ENCODE results near the gene MYO5B.

The MYO5B gene

DNA sequence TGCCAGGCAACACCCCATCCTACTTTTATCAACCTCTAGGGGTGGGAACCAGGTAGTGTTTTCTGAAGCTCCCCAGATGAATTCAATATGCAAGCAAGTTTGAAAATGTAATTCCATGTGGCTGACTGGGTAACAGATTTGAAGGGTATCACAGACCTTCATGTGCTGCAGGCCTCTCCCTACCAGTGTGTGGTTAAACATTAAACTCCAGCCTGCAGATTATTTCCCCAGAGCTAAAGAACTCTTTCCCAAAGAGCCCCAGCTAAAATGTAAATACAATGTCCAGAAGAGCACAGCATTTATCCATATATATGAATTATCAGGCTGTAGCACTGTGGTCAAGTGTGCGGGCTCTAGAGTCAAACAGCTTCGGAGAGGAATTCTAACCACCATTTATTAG lies 134.1 kb downstream of the MYO5B start:
- no peak for DNase-seq

DNA sequence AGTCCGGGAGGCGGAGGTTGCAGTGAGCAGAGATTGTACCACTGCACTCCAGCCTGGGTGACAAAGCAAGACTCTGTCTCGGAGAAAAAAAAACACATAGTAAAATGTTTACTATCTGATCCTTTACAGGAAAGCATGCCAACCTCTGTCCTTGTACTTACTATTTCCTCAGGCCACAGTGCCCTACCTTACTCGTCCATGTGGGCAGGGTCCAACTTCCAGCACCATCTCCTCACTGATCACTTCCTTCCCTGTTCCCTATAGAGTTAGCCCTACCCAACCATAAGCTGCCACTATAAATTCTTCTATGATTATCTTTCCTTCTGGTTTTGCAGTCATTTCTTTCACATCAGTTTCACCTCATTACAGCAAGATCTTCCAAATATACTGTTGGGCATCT lies 136.2 kb downstream of the MYO5B start:
- no peak for DNase-seq

DNA sequence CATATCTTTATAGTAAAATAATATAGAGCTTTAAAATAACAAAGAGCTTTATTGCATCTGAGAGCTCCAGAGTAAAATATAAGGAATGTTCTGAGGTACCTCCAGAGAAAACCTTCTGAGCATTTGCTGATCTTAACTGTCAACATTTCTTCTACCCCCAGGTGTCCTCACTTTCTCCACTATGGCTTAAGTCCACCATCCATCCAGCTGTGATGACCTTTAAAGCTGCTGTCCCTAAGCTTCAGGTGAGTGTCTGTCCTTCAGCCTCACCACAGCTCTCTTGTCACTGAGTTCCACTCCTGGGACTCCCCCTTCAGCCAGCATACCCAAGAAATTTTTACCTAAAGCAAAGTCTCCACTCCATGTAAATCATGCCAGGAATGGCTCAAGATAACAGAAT lies 137.9 kb downstream of the MYO5B start:
- DNase-seq, result no peak

DNA sequence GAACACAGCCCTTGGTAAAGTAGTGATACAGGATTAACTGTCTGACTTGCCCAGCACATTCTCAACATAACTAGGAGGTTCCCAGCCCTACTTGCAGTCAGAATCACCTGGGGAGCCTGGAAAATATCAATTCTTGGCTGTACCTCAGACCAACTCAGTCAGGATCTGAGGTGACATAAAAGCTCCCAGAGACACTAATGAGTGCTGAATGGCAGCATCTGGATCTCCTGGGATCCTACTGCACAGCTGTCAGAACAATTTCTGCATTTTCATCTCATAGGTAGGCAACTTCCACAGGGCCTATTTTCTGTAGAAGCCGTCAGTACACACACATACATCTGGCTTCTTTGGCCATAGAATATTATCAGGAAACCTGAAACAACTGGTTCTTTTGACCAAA lies 138.8 kb downstream of the MYO5B start:
- DNase-seq, result no peak

DNA sequence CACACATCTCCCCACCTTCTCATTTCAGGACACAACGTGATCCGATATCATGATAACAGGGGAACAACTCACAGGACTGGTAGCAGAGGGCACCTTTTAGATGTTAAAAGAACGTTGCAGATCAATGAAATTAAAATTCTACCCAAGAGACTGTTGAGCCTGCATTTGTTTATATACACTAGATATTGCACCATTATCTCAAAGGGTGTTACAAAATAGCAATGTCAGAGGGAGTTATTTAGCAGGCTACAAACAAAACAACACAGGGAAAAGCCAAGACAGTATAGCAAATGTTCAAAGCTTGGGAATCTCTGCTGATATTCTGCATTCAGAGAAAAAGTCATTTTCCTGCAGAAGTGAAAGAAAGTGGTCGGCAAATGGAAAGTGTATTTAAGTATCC lies 139.5 kb downstream of the MYO5B start:
- no peak for DNase-seq

DNA sequence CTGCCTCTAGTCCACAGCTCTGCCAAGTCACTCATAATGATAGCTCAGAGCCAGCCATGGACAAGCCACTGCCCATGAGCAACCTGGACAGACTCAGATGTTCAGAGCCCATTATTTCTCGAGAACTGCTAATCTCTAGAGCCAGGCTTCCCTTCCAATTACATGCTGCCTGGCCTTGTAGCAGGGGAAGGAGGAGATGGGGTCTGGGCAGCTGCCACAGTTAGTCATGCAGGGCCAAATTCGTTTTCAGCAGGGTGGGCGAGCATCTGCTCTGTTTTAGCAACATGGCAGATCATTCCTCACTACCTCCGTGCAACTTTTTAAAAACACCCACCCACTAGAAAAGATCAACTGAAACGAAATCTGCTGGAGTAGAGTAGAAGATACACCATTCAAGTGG lies 141.8 kb downstream of the MYO5B start:
- no peak for DNase-seq

DNA sequence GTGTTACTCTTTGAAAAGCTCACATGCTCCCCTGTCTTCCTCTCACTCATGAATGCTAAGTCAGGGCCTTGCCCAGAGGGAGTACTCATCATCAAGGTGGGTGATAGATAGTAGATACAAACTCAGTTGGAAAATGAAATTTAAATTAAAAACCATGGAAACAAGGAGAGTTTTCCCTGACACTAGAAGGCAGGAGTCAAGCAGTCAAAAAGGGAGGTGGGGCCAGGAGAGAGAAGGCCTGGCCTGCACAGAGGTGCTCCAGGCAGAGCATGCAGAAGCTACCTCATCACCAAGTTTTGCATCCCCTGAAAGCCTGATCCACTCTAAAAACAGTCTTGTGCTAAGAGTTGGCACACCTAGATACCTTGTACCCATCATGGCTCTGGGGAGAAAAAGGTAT lies 143.7 kb downstream of the MYO5B start:
- no peak for DNase-seq

DNA sequence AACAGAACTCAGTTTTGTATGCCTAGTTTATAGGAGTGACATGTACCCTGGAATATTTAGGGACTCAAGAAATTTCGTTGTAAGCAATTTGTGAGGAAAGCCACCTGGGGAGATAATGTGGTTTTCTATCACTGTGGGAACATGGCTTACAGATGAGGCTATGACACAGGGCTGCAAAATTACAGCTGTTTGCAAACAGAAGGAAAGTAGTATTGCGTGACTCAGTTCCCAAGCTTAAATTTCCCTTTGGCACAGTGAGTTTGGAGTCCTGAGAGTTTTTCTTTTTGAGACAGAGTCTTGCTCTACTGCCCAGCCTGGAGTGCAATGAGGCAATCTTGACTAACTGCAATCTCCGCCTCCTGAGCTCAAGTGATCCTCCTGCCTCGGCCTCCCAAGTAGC lies 149.8 kb downstream of the MYO5B start:
- DNase-seq, result no peak

DNA sequence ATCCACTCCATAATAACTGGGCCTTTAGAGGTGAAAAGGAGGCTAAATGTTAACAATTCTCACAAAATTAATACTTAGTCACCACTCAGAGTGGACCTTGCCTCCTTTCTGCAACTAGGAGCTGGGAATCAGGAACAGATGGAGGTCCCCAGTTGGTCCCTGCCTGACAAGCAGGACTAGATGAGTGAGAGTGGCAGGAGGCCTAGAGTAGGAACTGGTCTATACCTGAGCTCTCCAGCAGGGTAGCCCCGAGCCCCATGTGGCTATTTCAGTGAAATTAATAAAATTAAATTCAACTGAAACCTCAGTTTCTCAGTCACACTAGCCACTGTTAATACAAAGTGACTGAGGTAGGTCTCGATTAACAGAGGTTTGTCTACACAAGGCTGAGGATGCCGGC lies 150.5 kb downstream of the MYO5B start:
- no peak for DNase-seq

DNA sequence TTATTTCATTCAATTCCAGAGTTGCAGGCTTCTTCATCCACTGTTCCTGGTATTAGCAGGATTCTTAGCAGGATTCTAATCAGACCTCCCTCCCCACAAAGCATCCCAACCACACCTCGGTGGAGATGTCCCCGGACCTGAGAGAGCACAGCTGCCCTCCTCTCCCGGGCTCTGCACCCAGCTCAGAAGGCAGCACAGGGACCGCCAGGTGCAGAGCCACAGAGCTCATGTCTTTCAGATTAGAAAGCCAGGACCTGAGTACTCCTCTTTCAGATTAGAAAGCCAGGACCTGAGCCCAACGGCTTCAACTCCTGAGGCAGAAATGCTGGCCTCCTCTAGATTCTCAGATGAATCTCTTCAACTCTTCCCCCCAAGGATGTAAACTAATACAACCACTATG lies 152.3 kb downstream of the MYO5B start:
- no peak for DNase-seq

DNA sequence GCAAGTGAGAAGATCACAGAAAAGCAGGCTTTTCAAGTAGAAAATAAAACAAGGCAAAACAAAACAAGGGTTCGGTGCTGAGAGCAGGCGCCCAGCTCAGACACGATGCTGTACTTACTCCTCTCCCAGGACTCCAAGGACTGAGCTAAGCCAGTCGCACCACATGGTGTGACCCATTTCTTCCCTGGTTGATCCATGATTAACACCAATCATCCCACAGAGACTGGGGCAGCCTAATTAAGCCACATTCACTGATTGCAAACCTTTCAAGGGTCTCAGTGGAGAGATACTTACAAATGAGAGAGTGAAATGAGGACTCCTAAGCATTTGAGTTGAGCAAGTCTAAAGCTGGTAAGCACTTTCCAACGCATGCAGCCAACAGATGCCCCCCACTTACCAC lies 155.2 kb downstream of the MYO5B start:
- no peak for DNase-seq

DNA sequence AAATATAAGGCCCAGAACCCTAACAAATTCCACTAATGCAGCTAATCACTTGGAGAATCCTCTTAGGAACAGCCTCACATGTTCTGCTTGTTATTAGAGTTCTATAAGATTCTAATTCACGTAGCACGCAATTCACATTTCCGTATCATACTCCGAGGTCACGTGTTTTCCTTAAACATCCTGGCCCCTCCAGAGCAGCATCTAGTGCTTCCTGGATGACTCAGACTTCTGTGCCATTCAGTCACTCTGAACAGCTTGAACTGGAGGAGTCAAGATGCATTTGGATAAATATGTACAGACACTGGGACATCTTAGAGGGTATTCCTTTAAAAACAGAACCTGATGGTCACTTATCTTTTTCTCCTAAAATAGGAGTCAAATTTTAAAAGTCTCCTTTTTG lies 156.5 kb downstream of the MYO5B start:
- no peak for DNase-seq

DNA sequence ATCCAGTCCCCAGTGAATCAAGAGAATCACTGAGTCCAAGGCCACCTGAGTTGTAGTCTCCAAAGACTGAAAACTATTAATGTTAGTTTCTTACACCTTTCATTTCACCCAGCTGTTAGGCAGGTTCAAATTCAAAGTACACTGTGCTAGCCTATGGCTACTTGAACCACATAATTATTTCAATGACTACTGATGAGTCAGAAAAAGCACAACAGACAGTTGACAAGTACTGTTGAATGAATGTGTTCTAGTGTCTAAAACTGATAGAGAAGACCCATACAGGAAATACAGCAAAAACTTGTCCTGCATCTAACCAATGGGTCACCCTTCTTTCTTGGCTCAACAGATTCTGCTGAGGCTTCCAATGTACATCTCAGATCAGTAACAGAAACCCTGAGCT lies 160.9 kb downstream of the MYO5B start:
- no peak for DNase-seq

DNA sequence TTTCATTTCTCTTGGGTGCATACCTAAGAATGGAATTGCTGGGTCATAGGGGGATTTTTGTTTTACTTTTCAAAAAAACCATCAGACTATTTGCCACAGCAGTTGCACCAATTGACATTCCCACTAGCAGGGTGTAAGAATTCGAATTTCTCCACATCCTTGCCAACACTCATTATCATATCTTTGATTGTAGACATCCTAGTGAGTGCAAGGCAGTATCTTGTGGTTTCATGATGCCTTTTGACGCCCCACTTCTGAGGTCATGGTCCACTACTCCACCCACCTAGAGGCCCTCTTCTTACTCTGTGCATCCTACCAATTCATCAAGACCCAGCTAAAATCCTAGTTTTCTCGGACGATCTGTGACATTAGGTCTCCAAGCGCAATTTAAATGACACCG lies 161.9 kb downstream of the MYO5B start:
- no peak for DNase-seq

DNA sequence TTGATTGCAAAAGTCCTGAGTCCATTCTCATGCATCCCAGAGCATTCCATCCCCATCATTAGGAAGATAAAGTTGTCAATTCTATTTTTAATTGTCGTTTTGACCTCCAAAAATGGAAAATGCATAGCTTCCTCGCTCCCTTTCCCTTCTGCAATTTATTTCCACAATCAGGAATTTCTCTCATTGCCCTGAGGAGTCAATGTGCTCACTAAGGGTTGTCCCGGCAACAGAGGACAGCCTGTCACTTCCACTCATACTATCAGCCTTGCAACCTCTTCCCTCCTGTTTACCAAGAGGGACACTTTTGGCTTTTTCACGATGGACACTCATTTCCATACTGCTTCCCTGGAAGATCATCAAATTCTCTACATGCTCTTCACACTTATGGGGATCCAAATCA lies 164.8 kb downstream of the MYO5B start:
- DNase-seq, result no peak

DNA sequence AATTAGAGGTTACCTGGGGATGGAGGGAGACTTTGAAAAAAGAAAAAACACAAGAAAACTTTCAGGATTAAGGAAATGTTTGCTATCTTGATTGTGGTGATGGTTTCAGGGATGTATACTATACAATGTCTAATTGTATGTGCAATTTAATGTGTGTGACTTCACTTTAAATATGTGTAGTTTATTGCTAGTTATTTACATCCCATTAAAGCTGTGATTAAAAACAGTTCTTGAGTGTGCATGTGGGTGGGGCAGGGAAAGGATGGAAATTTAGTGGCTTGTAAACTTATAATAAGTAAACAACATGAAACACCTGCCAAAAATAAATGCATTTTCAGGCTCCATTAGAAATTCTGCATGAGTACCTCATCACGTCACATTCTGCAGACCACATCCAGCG lies 167.0 kb downstream of the MYO5B start:
- no peak for DNase-seq

DNA sequence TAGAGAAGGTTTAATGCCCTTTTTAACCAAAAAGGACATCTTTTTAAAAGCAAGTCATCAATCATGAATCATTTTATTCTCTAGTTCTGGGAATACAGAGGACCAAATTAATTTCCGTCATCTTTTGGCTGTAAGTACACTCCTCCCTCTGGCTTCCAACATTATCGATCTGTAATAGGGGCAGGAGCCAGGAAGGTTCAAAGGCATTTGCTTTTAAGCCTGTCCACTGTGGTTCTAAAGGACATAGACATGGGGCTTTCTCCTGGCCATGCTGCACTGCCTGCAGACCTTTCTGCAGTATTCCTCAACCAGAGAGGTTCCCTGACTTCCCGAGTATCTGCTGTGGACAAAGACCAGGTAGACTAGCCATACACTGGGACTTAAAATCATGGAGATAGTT lies 170.5 kb downstream of the MYO5B start:
- DNase-seq, result no peak

DNA sequence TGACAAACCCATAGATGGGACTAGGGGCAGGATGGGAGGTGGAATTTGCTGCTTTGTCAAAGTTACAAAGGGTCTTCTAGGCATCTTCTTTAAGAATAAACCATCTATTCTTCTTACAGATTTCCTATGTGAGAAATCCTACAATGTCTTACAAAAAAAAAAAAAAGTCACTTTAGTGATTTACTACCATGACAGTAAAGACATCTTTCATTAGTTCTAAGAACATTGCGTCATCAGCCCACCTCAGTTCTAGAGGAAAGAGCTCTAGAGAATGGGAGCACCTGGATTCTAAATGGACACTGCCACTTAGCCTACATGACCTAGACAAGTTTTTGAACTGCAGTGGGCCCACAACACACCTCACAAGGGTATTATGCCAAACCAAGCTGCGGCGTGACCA lies 172.0 kb downstream of the MYO5B start:
- no peak for DNase-seq

DNA sequence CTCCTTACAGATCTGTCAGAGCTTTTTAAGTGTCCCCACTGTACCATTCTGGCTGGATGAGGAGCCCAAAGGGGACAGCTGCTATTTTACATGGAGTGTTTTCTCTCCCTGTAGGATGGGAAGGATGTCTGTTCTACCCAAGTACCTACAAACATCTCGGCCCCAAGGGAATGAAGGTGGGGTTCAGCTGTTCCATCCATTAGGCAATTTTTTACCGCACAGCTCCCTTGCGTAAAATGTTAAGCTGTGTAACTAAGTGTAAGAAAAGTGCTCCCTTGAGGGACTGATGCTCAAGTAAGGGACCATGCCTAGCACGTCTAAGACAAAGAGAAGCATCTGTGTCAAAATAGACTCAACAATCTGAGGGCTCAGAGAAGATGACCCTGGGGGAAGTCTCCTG lies 180.3 kb downstream of the MYO5B start:
- DNase-seq, result no peak

DNA sequence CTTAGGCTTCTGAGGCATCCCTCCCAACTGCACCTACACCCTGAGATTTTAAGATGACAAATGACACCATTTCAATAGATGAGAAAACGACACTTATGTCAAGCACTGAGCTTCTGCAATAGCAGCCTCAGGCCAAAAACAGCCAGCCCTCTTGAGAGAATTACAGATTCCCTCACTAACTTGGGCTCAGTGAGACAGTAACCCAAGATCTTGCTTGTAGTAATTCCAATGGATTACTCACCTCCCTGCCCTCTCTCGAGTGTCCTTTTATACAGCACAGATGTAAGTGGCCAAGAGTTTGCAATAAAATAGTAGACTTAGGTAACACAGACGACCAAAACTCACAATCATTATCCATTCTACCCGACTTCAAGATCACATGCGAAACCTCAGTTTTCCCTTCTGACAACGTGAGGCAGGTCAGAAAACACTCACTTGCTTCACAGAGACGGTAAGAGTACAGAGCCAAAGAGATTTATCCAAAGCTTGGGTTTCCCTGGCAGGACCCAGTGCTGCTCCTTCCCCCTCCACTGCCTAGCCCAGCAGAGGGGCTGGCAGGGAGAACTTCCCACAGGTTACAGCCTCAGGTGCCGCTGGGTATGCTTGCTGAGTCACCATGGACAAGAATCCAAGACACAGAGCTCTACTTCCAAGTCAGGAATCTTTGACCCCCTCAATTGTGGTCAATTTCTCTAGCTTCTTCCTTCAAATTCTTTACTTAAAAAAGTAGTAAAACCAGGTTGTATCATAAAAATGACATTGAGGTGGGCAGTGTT lies 181.4 kb downstream of the MYO5B start:
- DNase-seq, result no peak

DNA sequence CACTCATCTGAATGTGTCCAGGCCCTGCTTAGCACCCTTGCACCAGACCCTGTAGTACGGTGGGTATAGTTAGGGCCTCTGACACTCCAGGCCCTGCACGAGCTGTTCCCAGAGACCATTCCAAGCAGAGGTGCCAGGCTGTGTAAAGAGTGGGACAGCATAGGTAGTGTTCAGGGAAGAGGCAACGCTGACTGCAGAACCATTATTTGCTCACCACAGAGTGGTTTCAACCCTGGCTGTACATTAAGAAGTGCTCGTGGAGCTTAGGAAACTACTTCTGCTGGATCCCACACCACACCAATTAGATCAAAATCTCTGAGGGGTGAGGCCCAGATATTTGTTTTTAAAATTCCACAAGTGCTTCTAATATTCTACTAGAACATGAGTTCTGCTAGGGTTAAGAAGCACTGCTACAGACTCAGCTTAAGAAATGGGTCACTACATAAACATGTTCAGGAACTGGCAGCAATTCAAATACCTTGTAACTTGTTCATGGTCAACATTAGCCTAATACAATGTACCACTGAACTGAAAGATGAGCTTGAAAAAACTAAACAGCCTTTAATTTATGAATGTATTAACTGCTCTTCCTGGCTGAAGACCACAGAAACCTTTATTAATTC lies 183.0 kb downstream of the MYO5B start:
- DNase-seq, result no peak

DNA sequence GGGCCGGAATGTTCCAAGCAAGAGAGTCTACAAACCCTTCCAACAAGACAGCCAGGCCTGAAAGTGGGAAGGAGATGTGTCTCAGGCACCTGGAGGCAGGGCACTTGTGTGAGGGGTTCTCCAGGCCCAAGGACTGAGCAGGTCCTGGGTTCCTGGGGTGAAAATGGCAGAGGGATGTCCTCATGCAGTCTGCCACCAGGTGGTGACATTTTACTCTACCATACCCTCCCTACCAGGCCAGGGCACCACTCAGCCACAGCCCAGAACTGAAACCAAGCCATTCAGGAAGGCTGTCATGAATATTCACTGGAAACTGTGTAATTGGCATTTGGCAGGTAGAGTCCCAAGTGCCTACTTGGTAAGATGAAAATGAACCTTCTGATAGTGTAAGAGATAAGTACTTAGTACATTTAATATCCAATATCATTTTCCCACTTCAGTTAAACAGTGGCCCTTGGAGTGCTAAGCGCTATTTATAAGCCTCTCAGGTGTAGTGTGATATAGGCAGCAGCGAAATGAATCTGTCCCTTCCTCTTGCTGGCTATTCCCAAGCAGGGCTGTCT lies 185.1 kb downstream of the MYO5B start:
- DNase-seq, result peak; percentile 44

DNA sequence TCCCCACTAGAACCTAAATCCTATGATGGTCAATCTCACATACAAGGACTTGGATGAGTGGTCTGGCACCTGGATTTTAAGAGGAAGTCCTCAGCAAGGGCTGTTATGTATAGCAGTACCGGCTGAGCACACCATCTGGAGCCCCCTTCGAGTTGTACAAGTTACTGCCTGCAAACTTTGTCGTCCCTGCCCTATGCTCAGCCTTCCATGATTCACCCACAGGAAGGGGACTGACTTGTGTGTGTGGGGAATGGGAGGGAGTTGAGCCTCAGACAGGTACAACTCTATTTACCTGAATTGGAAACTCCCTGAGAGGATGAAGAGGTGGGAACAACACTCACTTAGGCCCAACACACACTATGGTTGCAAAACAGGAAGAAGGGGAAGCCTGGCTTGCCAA lies 186.6 kb downstream of the MYO5B start:
- no peak for DNase-seq

DNA sequence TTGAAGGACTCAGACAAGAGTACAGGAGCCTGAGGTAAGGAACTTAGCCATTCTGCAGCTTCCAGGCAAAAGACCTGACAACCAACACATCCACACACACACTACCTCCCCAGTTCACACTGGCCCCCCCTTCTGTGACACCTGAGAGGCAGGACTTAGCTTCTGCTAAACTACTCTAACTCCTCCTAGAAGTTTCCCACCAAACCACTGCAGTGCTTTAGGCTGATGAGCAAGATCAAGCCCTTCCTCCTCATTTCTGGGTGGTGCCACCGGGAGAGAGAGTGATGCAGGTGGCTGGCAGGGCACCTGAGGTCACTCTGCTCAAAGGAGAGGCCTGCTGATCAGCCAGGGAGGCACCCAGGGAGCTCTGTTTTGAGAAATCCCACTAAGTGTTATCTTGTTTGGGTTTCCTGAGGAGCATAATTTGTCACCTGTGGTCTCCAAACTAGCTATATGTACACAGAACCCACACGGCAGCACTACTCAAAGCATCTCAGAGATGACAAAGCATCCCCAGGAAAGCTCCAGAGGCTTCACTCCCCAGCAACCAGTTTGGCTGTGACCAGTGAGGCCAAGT lies 188.4 kb downstream of the MYO5B start:
- no peak for DNase-seq
